ENCODE results near the gene ACOT7.
"Not testable (repeated sequence)": the region's sequence is repeated elsewhere in the genome, so short reads cannot be mapped to it uniquely, and the experiment has no call there.

Gene ACOT7

GRCh38 chr1:6219641-6220040, 173.9 kb downstream of the ACOT7 start:
- DNase-seq, result not testable (repeated sequence)

GRCh38 chr1:6218375-6219164, 175.0 kb downstream of the ACOT7 start:
- DNase-seq, result no peak

All from activated effector memory CD4-positive, alpha-beta T cell treated with anti-CD3 and anti-CD28 coated beads, Interleukin-2, amount 50 U/mL, for 16 hours (primary cell).